Measurements from ENCODE around the gene KIF5A.

The KIF5A gene

GRCh38 chr12:57554453-57554852 lies 4.6 kb downstream of the KIF5A start:
- H3K79me2 ChIP-seq (ENCODE audit: insufficient read depth, low read length), result no peaks in the 10 kb centered on the region
- TF ChIP-seq EZH2 (IDR thresholded peaks at IDR 0.05; ENCODE audit: borderline replicate concordance, low read length), result no peak
- no peak for TF ChIP-seq CTCF (IDR thresholded peaks at IDR 0.05; ENCODE audit: low read length)

GRCh38 chr12:57554897-57555296 lies 5.1 kb downstream of the KIF5A start:
- H3K36me3 ChIP-seq (ENCODE audit: insufficient read depth, low read length), result no peaks in the 10 kb centered on the region
- H2AFZ ChIP-seq (ENCODE audit: low read length), result no peak overlapping the region
- H4K20me1 ChIP-seq (ENCODE audit: insufficient read depth, low read length), result no peaks in the 10 kb centered on the region
- peaks cover 5% of the 10 kb centered on the region for H3K4me1 ChIP-seq (ENCODE audit: insufficient read depth, low read length, severe bottlenecking)
- H3K4me2 ChIP-seq (ENCODE audit: low read length), result no peak overlapping the region
- no peaks in the 10 kb centered on the region for H3F3A ChIP-seq (ENCODE audit: insufficient read depth, low read length)
- no peaks in the 10 kb centered on the region for H3K9me2 ChIP-seq (ENCODE audit: low read depth, low read length)
- no peaks in the 10 kb centered on the region for H3K9me3 ChIP-seq (ENCODE audit: low read length)
- H3K4me3 ChIP-seq (ENCODE audit: low read depth, low read length, poor library complexity, severe bottlenecking), result no peak overlapping the region
- no peak overlapping the region for H3K9ac ChIP-seq (ENCODE audit: low read length)
- H3K27me3 ChIP-seq (ENCODE audit: insufficient read depth, low read length), result no peaks in the 10 kb centered on the region
- no peak overlapping the region for H3K27ac ChIP-seq (ENCODE audit: low read depth, low read length, poor library complexity, severe bottlenecking)
- no peaks in the 10 kb centered on the region for H3K79me2 ChIP-seq (ENCODE audit: insufficient read depth, low read length)
- no peak for TF ChIP-seq EZH2 (IDR thresholded peaks at IDR 0.05; ENCODE audit: borderline replicate concordance, low read length)
- no peak for TF ChIP-seq CTCF (IDR thresholded peaks at IDR 0.05; ENCODE audit: low read length)

More at GRCh38 chr12:57554453-57554852, 4.6 kb downstream of the KIF5A start:
- Histone ChIP-seq H3F3A (ENCODE audit: insufficient read depth, low read length) (no peaks in the 10 kb centered on the region), H3K9me2 (ENCODE audit: low read depth, low read length) (no peaks in the 10 kb centered on the region), H3K27ac (ENCODE audit: low read depth, low read length, poor library complexity, severe bottlenecking) (no peak overlapping the region), H3K4me1 (ENCODE audit: insufficient read depth, low read length, severe bottlenecking) (peaks cover 9% of the 10 kb centered on the region), H3K9ac (ENCODE audit: low read length) (no peak overlapping the region), H4K20me1 (ENCODE audit: insufficient read depth, low read length) (no peaks in the 10 kb centered on the region), H3K4me2 (ENCODE audit: low read length) (no peak overlapping the region), H3K27me3 (ENCODE audit: insufficient read depth, low read length) (no peaks in the 10 kb centered on the region), H3K4me3 (ENCODE audit: low read depth, low read length, poor library complexity, severe bottlenecking) (no peak overlapping the region), H3K36me3 (ENCODE audit: insufficient read depth, low read length) (no peaks in the 10 kb centered on the region), H3K9me3 (ENCODE audit: low read length) (no peaks in the 10 kb centered on the region), H2AFZ (ENCODE audit: low read length) (no peak overlapping the region)

- H4K20me1 ChIP-seq (ENCODE audit: insufficient read depth, low read length), result no peaks in the 10 kb centered on the region
- TF ChIP-seq CTCF (IDR thresholded peaks at IDR 0.05; ENCODE audit: low read length) (no peak), EZH2 (IDR thresholded peaks at IDR 0.05; ENCODE audit: borderline replicate concordance, low read length) (no peak)
- no peaks in the 10 kb centered on the region for H3K9me2 ChIP-seq (ENCODE audit: low read depth, low read length)
- H3K4me2 ChIP-seq (ENCODE audit: low read length), result no peak overlapping the region
- H3K27me3 ChIP-seq (ENCODE audit: insufficient read depth, low read length), result 0 out of 2 replicates have a peak, but pooled peaks cover 5% of the 10 kb centered on the region
- no peaks in the 10 kb centered on the region for H3K36me3 ChIP-seq (ENCODE audit: insufficient read depth, low read length)
- no peak overlapping the region for H2AFZ ChIP-seq (ENCODE audit: low read length)
- H3K9ac ChIP-seq (ENCODE audit: low read length), result no peak overlapping the region
- no peak overlapping the region for H3K4me3 ChIP-seq (ENCODE audit: low read depth, low read length, poor library complexity, severe bottlenecking)
- no peaks in the 10 kb centered on the region for H3K79me2 ChIP-seq (ENCODE audit: insufficient read depth, low read length)
- no peak overlapping the region for H3K27ac ChIP-seq (ENCODE audit: low read depth, low read length, poor library complexity, severe bottlenecking)
- H3F3A ChIP-seq (ENCODE audit: insufficient read depth, low read length), result no peaks in the 10 kb centered on the region
- no peaks in the 10 kb centered on the region for H3K9me3 ChIP-seq (ENCODE audit: low read length)
- H3K4me1 ChIP-seq (ENCODE audit: insufficient read depth, low read length, severe bottlenecking), result no peaks in the 10 kb centered on the region
These were observed 9.0 kb downstream of the KIF5A start for GRCh38 chr12:57558864-57559263.

Measured in OCI-LY1 (cell line).